Fibroblast of skin of left biceps (primary cell): ENCODE measurements around the gene ASB1.

ENCODE experiments used
- DNase-seq, 2 experiments: peaks; one replicate each; pipeline ENCODE4 v3.0.0-alpha.2; 2013; ENCODE audit warnings: low read depth in 2 of 2

ASB1 gene

GRCh38 chr2:238494573-238494961 lies 67.8 kb downstream of the ASB1 start:
- no peak for DNase-seq

- DNase-seq: no peak
Measured at GRCh38 chr2:238495422-238495821, 68.7 kb downstream of the ASB1 start.

- DNase-seq: no peak
Measured at GRCh38 chr2:238496756-238497609, 70.3 kb downstream of the ASB1 start.

GRCh38 chr2:238497610-238498005 lies 70.9 kb downstream of the ASB1 start:
- DNase-seq: no peak

- DNase-seq: no peak
Measured at GRCh38 chr2:238498188-238498587, 71.5 kb downstream of the ASB1 start.

- no peak for DNase-seq
Measured at GRCh38 chr2:238498691-238499295, 72.1 kb downstream of the ASB1 start.

GRCh38 chr2:238499731-238500580 lies 73.2 kb downstream of the ASB1 start:
- no peak for DNase-seq

GRCh38 chr2:238501311-238501710 lies 74.6 kb downstream of the ASB1 start:
- DNase-seq: no peak
